ENCODE measurements around the gene PCYT2. TPM values are rescaled to one million over a fixed set of nuclear protein-coding genes. Genes with fewer than 3 reads are reported as not detected.

PCYT2 gene
- total RNA-seq, 4 donors from 2014 or later, result 37.2 to 424 (median 77.1) TPM

GRCh38 chr17:81935709-81936084 is 24.5 kb upstream of the PCYT2 start:
- Histone ChIP-seq H3K4me3 (peak overlapping the region in 1 of 4 donors; percentile 57), H3K9me3 (no peaks in the 10 kb centered on the region), H3K4me1 (peaks cover 5 to 28% (median 17%) of the 10 kb centered on the region in 4 donors), H3K27ac (no peak overlapping the region), H3K27me3 (peaks cover 5% of the 10 kb centered on the region), H3K36me3 (no peaks in the 10 kb centered on the region)
- WGBS, 2 donors (ENCODE audit: low coverage in 1 of 2), result 90% methylated on average over 6 of the region's 6 CpGs; no CpG with 5 or more reads in 1 of the 2 donors
- in situ Hi-C loops (cut with MboI; ENCODE audit: low pct_ligation_motif_present in 1 of 4, low pct_unique_long_range_greater_than_20kb in 1 of 4, low sequenced_read_pairs in 3 of 4), result no loop called here
- TF ChIP-seq POLR2AphosphoS5 (IDR thresholded peaks at IDR 0.05) (no peak), POLR2A (IDR thresholded peaks at IDR 0.05) (no peak), CTCF (IDR thresholded peaks at IDR 0.05) (no peak), EP300 (IDR thresholded peaks at IDR 0.05; ENCODE audit: low read depth) (no peak)
- DNase-seq, result no peak
- intact Hi-C loops (cut with DNase I; ENCODE audit: low total_unique reads), result no loop called here

- H3K4me3 ChIP-seq, result no peak overlapping the region
- peaks cover 4% of the 10 kb centered on the region for H3K27me3 ChIP-seq
- intact Hi-C loops (cut with DNase I; ENCODE audit: low total_unique reads) (no loop called here), in situ Hi-C loops (cut with MboI; ENCODE audit: low pct_ligation_motif_present in 1 of 4, low pct_unique_long_range_greater_than_20kb in 1 of 4, low sequenced_read_pairs in 3 of 4) (no loop called here)
- DNase-seq, result no peak
- no peak overlapping the region for H3K27ac ChIP-seq
- WGBS, 2 donors (ENCODE audit: low coverage in 1 of 2), result 96% methylated on average over 22 of the region's 38 CpGs; no CpG with 5 or more reads in 1 of the 2 donors
- no peaks in the 10 kb centered on the region for H3K9me3 ChIP-seq
- H3K36me3 ChIP-seq, result no peaks in the 10 kb centered on the region
- peaks cover 5 to 28% (median 19%) of the 10 kb centered on the region in 4 donors for H3K4me1 ChIP-seq
- TF ChIP-seq POLR2A (IDR thresholded peaks at IDR 0.05) (no peak), POLR2AphosphoS5 (IDR thresholded peaks at IDR 0.05) (no peak), EP300 (IDR thresholded peaks at IDR 0.05; ENCODE audit: low read depth) (no peak), CTCF (IDR thresholded peaks at IDR 0.05) (no peak)
Measured at GRCh38 chr17:81934850-81935708, 23.9 kb upstream of the PCYT2 start.

GRCh38 chr17:81934098-81934757 is 23.0 kb upstream of the PCYT2 start:
- in situ Hi-C loops (cut with MboI; ENCODE audit: low pct_ligation_motif_present in 1 of 4, low pct_unique_long_range_greater_than_20kb in 1 of 4, low sequenced_read_pairs in 3 of 4) (no loop called here), intact Hi-C loops (cut with DNase I; ENCODE audit: low total_unique reads) (no loop called here)
- no peak for DNase-seq
- Histone ChIP-seq H3K36me3 (no peaks in the 10 kb centered on the region), H3K9me3 (no peaks in the 10 kb centered on the region), H3K27ac (no peak overlapping the region), H3K27me3 (peaks cover 6% of the 10 kb centered on the region), H3K4me3 (no peak overlapping the region), H3K4me1 (peaks cover 5 to 28% (median 19%) of the 10 kb centered on the region in 4 donors)
- WGBS, 2 donors (ENCODE audit: low coverage in 1 of 2), result 87% methylated on average over 18 of the region's 23 CpGs; no CpG with 5 or more reads in 1 of the 2 donors
- TF ChIP-seq POLR2A (IDR thresholded peaks at IDR 0.05), result no peak
- no peak for TF ChIP-seq POLR2AphosphoS5 (IDR thresholded peaks at IDR 0.05)
- TF ChIP-seq EP300 (IDR thresholded peaks at IDR 0.05; ENCODE audit: low read depth), result no peak
- TF ChIP-seq CTCF (IDR thresholded peaks at IDR 0.05), result no peak

GRCh38 chr17:81933178-81933699 is 22.0 kb upstream of the PCYT2 start:
- TF ChIP-seq POLR2AphosphoS5 (IDR thresholded peaks at IDR 0.05), result no peak
- TF ChIP-seq CTCF (IDR thresholded peaks at IDR 0.05), result no peak
- no peak for TF ChIP-seq POLR2A (IDR thresholded peaks at IDR 0.05)
- intact Hi-C loops (cut with DNase I; ENCODE audit: low total_unique reads), result no loop called here
- no peaks in the 10 kb centered on the region for H3K9me3 ChIP-seq
- no peak overlapping the region for H3K27ac ChIP-seq
- WGBS, 2 donors (ENCODE audit: low coverage in 1 of 2), result 88% methylated on average over 14 of the region's 14 CpGs; no CpG with 5 or more reads in 1 of the 2 donors
- in situ Hi-C loops (cut with MboI; ENCODE audit: low pct_ligation_motif_present in 1 of 4, low pct_unique_long_range_greater_than_20kb in 1 of 4, low sequenced_read_pairs in 3 of 4), result no loop called here
- H3K36me3 ChIP-seq, result no peaks in the 10 kb centered on the region
- H3K4me3 ChIP-seq, result no peak overlapping the region
- peaks cover 11 to 35% (median 26%) of the 10 kb centered on the region in 4 donors for H3K4me1 ChIP-seq
- H3K27me3 ChIP-seq, result peaks cover 15% of the 10 kb centered on the region
- no peak for DNase-seq
